ENCODE results near the gene ARHGAP25.

The ARHGAP25 gene, protein sequence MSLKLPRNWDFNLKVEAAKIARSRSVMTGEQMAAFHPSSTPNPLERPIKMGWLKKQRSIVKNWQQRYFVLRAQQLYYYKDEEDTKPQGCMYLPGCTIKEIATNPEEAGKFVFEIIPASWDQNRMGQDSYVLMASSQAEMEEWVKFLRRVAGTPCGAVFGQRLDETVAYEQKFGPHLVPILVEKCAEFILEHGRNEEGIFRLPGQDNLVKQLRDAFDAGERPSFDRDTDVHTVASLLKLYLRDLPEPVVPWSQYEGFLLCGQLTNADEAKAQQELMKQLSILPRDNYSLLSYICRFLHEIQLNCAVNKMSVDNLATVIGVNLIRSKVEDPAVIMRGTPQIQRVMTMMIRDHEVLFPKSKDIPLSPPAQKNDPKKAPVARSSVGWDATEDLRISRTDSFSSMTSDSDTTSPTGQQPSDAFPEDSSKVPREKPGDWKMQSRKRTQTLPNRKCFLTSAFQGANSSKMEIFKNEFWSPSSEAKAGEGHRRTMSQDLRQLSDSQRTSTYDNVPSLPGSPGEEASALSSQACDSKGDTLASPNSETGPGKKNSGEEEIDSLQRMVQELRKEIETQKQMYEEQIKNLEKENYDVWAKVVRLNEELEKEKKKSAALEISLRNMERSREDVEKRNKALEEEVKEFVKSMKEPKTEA

DNA sequence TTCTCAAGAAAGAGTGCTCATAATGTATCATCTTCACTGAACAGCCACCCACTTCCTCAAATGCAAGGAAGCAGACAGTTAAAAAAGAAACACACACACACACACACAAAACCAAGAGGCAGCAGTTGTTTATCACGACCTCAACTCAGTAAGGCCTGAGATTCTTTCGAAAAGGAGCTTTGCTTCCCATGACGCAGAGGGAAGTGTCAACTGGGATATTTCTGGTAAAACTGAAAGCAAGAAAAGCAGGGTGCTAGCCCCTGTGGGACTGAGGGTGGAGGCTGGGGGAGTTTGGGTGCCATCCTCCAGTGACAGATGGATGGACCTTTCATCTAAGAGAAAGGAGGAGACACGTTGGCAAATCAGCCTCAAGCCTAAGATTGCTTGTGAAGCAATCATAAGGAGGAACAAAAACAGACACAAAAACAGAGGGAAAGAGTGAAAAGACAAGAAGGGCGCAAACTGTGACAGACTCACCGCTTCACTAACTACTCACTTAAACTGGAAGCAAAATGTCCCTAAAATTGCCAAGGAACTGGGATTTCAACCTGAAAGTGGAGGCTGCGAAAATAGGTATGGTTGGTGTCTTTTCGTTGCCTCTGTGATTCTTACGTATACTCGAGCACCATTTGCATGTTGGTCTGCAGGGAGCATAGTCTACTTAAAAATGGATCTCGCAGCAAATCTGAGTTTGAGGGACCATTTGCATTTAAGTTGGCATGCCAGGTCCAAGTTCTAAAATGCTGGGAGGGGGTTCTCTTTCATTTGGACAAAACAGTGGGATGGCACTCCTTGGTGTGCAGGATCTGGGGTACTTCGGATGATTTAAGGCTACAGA, at the start of gene ARHGAP25:
TSS of gene ARHGAP25 (plus strand) at position 124 of the 838 bp plus-strand sequence. CDS start at position 513, 389 bp downstream.
- in situ Hi-C loops (cut with HindIII; ENCODE audit: low sequenced_read_pairs) = no loop called here

DNA sequence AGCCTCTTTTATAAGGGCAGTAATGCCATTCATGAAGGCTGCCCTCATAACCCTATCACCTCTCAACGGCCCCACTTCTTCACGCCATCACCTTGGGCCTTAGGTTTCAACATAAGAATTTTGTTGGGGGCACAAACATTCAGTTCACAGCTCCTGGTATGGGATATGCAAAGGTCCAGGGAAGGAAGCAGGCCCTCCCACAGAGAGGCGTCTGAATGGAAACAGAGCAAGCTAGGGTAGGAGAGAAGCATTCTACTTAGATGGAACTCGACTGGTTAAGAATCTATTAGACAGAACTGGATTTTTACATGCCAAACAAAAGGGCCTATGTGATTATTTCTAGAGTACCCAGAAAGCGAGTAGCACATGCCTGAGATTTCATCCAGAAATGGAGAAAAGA, 48.4 kb upstream of the ARHGAP25 start:
- in situ Hi-C loops (cut with HindIII; ENCODE audit: low sequenced_read_pairs) = no loop called here

DNA sequence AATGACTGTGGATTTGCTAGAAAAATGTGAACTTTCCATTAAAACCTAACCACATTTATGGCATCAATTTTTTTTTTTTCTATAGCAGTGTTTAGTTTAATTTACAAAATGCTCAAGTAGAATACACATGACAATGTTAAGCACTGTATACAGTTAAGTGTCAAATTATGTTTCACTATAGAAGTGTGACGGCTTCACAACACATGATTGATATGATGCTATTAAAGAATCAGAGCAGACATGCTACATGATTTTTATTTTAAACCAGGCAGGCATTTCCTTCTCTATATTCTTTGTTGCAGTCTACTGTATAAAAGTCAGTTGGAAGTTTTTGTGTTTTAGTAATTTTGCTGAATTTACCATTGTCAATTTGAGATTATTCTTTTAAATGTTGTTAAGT, 47.6 kb upstream of the ARHGAP25 start:
- in situ Hi-C loops (cut with HindIII; ENCODE audit: low sequenced_read_pairs) = no loop called here

DNA sequence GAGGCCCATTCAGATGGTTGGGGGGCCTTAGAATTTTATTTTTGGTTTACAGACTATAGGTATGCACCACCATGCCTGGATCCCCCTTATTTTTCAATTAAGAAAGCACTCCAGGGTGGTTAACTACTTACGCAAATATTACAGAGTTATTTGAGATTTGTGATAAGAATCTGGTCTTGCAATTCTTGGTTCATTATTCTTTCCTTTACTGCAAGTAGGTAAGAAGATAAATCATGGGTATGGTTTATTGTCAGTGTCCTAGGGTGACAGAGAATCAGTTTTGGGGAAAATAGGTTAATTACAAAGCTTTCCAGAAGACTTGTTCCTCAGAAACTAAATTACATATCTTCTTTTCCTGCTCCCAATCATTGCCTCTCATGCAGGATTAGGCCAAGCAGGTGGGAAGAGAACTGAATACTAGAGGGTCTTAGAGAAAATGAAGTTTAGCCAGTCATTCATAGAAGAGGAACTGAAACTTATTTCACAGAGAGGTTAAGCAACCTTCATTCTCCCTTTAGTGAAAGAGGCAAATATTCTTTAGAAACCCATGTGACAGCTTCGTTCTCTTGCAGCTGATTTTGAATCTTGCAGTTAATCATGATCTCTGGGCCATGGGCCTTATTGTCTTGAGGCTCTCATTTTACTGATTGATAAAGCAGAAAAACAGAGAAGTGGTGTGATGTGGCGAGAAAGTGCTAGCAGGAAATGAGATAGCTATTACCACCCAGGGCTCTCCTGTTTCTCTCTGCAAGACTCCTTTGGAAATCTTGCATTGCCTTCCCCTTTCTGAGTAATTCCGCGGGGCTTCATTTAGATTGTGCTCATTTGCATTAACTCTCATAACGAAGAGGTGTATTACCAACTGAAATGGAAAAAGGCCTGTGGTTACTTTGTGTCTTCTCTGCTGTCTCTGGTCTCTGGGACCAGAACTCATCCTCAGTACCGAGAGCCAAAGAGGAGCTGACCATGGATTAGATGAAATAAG, 44.8 kb upstream of the ARHGAP25 start:
- in situ Hi-C loops (cut with HindIII; ENCODE audit: low sequenced_read_pairs) = no loop called here

DNA sequence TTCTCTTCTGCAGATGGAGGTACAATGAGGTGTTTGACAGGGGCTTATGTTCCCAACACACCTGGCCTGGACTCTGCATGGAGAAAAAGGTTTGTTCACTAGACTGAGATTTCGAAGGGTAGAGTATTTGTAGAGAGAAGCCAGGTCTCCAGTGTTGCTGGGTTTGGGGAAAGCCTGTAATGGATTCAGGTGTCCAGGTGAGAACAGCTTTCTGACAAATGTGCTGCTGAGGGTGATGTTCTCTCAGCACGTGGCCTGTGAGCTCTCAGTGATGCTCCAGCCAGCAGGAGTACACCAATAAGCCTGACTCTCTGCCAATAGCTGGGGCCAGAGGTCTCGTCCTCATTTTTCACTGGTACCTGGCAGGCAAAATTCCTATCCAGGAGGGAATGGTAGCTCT, 43.8 kb upstream of the ARHGAP25 start:
- in situ Hi-C loops (cut with HindIII; ENCODE audit: low sequenced_read_pairs) = no loop called here

DNA sequence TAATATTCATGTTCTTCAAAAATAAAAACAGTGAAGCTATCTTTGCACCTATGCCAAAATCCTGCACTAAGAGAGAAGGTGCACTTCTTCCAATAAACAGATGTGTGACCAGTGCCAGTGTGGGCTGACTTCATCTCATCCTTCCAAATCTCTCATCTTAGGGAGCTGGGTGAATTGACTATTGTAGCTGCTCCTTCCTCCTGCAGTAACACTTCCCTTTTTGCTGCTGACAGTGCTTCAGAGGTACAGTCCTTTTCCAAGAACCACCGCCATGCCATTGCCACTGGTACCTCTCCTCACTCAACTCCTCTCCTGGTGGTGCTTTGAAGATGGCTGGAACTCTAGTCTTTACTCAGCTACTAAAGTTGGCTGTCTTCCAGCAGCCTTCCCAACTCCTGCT, 42.1 kb upstream of the ARHGAP25 start:
- in situ Hi-C loops (cut with HindIII; ENCODE audit: low sequenced_read_pairs) = no loop called here

DNA sequence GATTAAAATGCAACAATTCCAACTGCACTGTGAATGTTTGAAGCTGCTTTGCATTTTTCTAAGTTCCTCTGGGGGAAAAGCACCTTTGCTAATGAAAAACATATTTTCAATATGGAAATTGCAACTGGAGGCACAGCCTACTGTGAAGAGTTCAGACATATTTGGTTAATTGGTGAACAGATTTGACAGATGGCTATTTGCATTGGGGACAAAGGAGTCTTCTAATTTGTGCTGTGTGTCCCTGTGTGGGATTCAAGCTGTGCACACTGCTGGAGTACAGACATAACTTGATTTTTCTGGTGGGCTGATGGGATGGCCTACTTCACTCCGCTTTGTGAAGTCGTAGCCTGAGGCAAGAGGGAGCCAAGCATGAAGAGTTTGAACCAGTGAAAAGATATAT, 40.7 kb upstream of the ARHGAP25 start:
- in situ Hi-C loops (cut with HindIII; ENCODE audit: low sequenced_read_pairs) = no loop called here

DNA sequence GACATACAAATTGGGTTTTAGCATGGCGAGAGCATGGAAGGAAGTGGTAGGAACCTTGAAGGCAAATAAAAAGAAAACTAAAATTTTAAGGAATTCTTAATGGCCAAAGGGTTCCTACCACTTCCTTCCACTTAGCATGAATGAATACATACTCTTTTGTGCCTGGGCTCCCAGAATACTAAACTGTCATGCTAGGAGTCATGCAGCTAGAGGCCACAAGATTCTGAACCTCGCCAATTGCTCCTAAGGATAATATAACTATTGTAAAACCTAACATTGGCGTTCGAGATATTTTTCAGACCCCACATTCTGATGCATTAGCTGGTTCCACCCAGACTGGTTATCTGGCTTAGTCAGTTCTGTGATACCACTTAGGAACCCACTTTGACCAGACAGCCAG, 38.6 kb upstream of the ARHGAP25 start:
- in situ Hi-C loops (cut with HindIII; ENCODE audit: low sequenced_read_pairs) = no loop called here

DNA sequence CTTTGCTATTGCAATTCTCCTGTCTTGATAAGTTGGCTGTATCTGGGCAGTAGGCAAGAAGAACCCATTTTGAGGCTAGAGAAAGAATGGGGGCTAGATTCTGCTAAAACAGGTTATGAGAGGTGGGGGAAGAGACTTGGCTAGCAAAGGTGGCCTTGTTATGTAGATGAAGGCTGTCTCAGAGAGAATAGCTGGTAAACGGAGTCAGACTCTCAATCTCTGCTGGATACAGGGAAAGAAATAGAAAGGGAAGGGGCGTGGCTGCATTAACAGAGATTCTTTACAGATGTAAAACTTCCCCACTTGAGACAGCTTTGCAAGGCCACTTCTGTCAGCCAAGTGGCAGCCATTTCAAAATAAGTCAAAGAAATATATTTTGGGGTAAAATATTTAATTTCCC, 38.1 kb upstream of the ARHGAP25 start:
- in situ Hi-C loops (cut with HindIII; ENCODE audit: low sequenced_read_pairs) = no loop called here

DNA sequence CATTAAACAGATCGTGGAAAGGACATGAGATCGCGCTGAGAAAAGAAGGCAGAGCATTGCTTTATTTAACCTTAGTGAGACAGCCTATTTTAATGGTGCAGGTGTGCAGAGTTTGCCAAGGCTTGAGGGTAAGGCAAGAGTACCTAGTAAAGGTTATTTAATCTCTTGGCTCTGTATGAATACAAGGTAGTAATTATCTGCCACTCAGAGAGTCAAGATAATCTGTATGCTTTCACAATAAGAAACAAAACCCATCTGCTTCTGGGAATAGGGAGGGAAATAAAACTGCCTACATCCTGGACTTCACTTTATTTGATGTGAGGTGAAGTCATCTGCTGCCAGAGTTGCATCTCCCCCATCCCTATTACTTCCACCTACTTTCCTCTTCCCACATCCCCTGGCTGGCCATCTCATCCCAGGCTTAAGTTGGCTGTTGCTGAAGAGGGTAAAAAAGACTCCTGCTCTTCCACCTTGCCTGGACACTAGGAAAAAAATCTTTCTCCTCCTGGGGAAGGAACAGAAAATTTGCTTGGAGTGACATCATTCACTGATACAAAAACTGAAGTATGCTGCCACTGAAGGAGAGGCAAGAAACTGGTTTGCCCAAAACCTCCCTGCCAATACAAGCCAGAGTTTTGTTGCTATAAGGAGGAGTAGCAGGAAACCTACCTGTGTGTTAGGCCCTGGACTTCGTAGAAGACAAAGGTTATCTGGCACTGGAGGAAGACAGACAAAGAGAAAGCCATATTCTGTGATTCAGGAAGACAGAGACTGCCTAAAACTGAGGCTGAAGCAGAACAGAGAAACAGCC, 35.8 kb upstream of the ARHGAP25 start:
- in situ Hi-C loops (cut with HindIII; ENCODE audit: low sequenced_read_pairs) = no loop called here

DNA sequence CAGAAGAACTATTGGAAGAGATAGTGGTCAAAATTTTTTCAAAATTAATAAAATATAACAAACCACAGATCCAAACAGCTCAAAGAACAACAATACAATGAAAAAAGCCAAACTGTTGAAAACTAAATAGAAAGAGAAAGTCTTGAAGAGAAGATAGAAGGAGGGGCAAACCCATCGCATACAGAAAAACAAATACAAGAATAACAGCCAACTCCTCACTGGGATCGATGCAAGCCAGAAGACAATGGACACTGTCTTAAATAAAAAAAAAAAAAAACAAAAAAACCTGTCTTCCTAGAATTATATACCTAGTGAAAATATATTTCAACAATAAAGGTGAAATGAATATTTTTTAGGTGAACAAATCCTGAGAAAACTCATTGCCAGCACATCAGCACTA, 34.1 kb upstream of the ARHGAP25 start:
- in situ Hi-C loops (cut with HindIII; ENCODE audit: low sequenced_read_pairs) = no loop called here

DNA sequence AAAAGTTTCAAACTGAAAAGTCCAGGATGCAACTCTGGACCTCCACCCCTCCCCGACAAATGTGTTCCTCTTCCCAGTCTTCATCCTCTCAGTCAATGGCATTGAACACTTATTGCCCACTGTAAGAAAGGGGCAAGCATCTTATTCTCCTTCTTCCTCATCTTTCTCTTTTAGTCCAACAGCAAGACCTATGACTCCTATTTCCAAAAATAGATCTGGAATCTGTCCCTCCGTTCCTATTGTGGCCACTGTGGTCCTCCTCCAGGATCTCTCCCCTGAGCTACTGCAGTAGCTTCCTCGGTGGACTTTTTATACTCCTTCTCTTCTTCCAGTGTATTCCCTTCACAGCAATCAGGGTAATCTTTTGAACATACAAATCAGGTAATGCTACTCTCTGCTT, 28.0 kb upstream of the ARHGAP25 start:
- in situ Hi-C loops (cut with HindIII; ENCODE audit: low sequenced_read_pairs) = no loop called here

DNA sequence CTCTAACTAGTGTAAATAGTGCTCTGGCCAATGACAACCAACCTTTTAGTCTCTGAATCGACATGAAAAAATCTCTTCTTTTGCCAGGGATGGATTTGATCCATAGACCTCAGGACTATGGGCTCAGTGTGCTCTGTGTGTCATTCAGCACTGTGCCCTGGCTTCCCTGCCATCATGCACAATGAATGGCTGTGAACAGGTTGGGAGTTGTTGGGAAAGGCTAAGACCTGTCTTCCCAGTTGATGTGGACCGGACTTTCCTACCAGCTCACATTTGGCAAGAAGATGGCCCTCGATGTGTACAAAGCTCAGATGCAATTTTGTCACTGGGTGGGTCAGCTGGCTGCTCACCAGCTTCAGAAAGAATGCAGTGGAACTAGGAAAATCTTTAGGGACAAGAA, 26.0 kb upstream of the ARHGAP25 start:
- in situ Hi-C loops (cut with HindIII; ENCODE audit: low sequenced_read_pairs) = no loop called here

DNA sequence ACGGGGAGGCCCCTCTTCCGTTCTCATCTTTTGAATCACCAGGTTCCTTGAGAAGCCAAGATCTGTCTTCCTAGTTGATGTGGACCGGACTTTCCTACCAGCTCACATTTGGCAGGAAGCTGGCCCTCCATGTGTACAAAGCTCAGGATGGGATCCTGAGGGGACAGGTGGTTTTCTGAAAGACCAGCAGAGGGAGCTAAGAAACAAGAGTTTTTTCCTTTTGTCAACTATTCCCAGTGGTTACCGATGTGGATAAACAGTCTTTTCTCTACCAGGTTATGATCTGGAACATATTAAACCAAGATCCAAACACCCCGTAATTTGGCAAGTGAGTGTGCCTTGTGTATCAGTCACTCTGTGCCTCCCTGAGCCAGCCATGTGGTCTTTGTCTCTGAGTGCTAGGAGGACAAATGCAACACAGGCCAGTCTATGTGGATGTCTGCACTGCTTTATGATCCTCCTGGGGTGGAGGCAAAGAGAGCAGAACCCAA, 25.1 kb upstream of the ARHGAP25 start:
- in situ Hi-C loops (cut with HindIII; ENCODE audit: low sequenced_read_pairs) = no loop called here

DNA sequence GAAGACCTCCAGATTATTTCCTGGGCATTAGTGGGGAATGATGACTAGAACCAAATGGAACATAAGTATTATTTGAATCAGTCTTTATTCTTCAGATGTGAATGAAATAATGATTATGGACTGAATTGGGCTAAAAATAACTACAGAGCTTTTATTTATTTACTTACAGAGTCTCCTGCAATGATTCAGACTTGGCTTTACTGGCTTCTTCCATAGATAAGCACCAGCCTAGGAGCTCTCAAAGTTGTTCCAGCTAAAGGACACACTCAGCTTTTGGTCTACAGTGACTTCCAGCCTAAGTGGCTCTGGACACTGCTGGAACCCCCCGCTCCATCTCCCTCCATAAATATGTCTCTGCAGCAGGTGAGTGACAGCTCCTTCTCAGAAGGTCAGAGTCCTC, 24.3 kb upstream of the ARHGAP25 start:
- in situ Hi-C loops (cut with HindIII; ENCODE audit: low sequenced_read_pairs) = loop anchor here (10.0 kb wide), 1 partner anchor 246 kb away; the partner anchor contains the start of genes APLF and FBXO48

DNA sequence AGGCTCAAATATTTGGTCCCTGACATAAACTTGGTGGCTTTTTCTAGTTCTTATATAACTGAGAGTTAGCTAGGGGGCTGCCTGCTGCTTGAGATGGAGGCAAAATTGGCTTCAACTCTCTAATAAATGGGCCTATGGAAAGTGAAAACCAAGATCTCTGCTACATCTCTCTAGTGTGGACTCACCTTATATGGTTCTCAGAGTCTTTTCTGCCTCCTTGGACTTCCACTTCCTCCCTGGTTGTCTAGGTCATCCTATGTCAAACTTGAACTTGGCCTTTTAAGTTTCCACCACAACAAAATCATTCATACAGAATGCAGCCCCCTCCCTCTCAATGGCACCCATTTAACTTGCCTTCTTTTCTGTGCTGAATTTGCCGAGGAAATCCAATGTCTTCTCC, 23.9 kb upstream of the ARHGAP25 start:
- in situ Hi-C loops (cut with HindIII; ENCODE audit: low sequenced_read_pairs) = loop anchor here (10.0 kb wide), 1 partner anchor 246 kb away; the partner anchor contains the start of genes APLF and FBXO48

DNA sequence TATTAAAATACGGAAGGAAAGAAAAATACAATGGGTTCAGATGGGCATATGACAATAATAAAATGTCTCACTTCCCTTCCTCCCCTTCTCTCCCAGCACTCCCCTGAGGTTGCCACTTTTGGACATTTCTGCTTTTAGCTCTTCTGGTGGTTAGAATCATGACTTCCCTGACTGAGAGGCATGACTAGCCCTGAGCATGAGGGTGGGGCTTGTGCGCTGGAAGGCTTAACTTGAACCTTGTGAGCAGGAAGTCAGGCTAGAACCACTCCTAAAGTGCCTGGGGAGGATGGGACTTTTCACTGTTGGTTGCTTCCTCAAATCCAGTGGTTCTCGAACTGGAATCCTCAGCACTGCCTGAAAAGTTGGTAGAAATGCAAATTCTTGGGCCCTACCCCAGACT, 19.7 kb upstream of the ARHGAP25 start:
- in situ Hi-C loops (cut with HindIII; ENCODE audit: low sequenced_read_pairs) = loop anchor here (10.0 kb wide), 1 partner anchor 250 kb away; the partner anchor contains the start of genes APLF and FBXO48

DNA sequence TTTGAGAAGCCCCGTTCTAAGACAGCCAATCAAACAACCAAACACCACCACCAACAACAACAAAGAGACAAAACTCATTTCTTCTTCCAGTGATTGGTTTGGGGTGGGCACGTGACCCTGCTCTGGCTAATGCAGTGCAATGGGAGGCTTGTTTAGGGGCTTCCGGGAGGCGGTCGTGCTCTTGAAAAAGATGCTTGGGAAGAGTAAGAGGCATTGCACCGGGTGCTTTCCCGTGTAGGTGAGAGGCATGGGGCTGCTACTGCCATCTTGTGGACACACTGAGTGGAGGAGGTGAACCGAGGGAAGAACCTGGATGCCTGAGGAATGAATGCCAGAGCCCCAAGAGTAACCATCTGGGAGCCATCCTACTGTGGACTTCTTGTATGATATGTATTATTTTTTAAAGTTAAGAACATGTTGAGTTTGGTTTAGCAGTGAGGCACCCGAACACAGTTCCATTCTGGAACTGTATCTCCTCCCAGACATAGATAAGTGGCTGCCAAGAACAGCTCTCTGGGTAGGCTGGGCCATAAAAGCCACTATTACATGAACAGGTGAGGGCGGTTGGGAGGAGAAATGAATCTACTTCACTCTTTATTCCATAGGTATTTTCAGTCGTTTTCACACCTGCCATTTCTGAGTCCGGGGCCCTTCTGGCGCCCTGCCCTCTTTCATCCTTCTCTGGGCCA, 19.1 kb upstream of the ARHGAP25 start:
- in situ Hi-C loops (cut with HindIII; ENCODE audit: low sequenced_read_pairs) = loop anchor here (10.0 kb wide), 1 partner anchor 251 kb away; the partner anchor contains the start of genes APLF and FBXO48

All from DLD1 (cell line).